Endothelial cell of umbilical vein (primary cell): ENCODE results near the gene ZNF83.

Source experiments
- POLR2A ChIP-seq: IDR thresholded peaks from 2 replicates; pipeline ENCODE4 v1.6.1; 2012; ENCODE audit warnings: low read depth, mild to moderate bottlenecking, control low read depth, low read length
- POLR2AphosphoS5 ChIP-seq: IDR thresholded peaks from 2 replicates; pipeline ENCODE4 v1.6.1; 2012; ENCODE audit warnings: low read depth, mild to moderate bottlenecking, control low read depth, low read length, moderate library complexity; ENCODE audit not compliant: insufficient read depth
- TF ChIP-seq, protein P1 (sequence below), 2 donors: IDR thresholded peaks; 1 replicate in 1 of 2; 2 replicates in 1 of 2; pipeline ENCODE4 v1.5.1; 2011; ENCODE audit warnings: low read length in 2 of 2, mild to moderate bottlenecking in 2 of 2, moderate library complexity in 2 of 2, control low read depth in 1 of 2, inconsistent platforms in 1 of 2, low read depth in 1 of 2; ENCODE audit not compliant: insufficient read depth in 1 of 2; ENCODE audit errors: extremely low read depth in 1 of 2

DNA sequence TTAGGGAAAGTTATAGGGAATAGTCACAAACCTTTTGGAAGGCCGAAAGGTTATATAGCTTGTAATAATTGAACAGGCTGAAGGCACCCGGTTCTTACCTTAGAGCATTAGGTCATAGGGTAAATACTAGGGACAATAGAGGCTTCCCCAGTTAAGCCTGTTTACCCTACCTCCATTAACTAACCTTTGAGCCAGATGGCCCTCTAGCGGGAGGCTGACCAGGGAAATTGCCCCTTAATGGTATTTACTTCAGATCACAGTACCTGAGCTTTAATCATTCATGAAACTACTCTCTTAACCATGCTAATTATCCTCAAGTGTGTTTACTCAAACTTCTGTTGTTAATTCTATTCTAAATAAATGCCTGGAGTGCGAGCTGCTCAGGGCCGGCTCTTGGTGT is 20.4 kb upstream of the ZNF83 start:
- TF ChIP-seq, protein P1, sequence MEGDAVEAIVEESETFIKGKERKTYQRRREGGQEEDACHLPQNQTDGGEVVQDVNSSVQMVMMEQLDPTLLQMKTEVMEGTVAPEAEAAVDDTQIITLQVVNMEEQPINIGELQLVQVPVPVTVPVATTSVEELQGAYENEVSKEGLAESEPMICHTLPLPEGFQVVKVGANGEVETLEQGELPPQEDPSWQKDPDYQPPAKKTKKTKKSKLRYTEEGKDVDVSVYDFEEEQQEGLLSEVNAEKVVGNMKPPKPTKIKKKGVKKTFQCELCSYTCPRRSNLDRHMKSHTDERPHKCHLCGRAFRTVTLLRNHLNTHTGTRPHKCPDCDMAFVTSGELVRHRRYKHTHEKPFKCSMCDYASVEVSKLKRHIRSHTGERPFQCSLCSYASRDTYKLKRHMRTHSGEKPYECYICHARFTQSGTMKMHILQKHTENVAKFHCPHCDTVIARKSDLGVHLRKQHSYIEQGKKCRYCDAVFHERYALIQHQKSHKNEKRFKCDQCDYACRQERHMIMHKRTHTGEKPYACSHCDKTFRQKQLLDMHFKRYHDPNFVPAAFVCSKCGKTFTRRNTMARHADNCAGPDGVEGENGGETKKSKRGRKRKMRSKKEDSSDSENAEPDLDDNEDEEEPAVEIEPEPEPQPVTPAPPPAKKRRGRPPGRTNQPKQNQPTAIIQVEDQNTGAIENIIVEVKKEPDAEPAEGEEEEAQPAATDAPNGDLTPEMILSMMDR (IDR thresholded peaks at IDR 0.05; ENCODE audit: extremely low read depth in 1 of 2, insufficient read depth in 1 of 2, low read depth in 1 of 2, low read length in 2 of 2): no peak
- TF ChIP-seq POLR2AphosphoS5 (no peak), POLR2A (no peak)
